CD4-positive, alpha-beta T cell treated with Interleukin-17A for 1 hour (primary cell): Measurements from ENCODE around the gene DNAH8.
A peak's percentile ranks its signal among the peaks of the same experiment; 100 is the strongest.
"Not testable (repeated sequence)": the region's sequence is repeated elsewhere in the genome, so short reads cannot be mapped to it uniquely, and the experiment has no call there.

Experiments used
- DNase-seq: peaks from one replicate; pipeline ENCODE4 v3.0.0-alpha.2; 2020

DNAH8 gene

GRCh38 chr6:38846844-38847243, 131.7 kb downstream of the DNAH8 start:
- no peak for DNase-seq

GRCh38 chr6:38847497-38847896, 132.4 kb downstream of the DNAH8 start:
- no peak for DNase-seq

DNA sequence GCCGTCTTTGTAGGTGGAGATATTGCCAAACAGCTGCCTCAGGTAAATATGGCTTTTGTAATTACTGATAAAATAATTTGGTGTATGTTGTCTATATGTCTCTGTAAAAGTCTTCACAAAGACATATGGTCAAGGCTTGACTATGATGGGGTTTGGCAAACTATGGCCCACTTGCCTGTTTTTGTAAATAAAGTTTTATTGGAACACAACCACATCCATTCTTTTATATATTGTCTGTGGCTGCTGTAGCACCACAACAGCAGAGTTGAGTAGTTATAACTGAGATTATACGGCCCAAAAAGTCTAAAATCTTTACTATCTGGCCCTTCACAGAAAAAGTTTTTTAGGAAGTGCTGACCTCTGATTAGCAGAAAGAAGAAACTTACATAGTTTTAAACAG, 133.6 kb downstream of the DNAH8 start:
- DNase-seq: no peak

DNA sequence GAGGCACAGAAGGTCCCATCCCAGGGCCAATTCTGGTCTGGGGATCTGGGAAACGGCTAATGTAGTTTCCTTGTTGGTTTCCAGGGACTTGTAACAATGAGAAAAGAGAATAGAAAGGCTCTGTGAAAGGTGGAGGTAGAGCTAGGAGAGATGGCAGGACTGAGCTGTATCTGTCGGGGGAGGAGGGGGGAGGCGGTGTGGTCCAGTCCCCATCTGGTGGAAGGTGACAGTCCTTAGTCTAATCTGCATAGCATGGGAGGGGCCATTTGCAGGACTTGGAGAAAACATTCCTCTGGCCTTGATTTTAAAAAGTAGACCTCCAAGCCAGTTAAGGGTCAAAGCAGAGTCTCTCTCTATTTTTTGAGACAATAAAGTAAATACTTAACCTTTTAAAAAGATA, 137.1 kb downstream of the DNAH8 start:
- DNase-seq: no peak

DNA sequence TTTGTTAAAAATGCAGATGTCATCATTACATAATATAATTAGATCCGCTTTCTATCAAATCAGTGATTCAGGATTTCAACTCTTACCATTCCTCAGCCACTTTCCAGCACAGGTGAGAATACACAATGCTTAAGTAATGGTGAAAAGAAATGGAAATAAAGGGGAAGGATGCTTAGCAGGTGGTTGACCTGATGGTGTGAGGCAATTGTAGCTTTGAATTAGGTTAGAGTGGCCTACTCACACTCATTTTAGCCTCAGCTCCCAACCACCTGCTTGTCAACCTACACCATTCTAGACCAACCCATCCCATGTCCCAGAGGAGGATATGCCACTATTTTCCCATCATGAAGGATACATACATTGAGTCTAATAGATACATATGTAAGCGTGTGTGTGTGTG, 138.1 kb downstream of the DNAH8 start:
- DNase-seq: no peak

DNA sequence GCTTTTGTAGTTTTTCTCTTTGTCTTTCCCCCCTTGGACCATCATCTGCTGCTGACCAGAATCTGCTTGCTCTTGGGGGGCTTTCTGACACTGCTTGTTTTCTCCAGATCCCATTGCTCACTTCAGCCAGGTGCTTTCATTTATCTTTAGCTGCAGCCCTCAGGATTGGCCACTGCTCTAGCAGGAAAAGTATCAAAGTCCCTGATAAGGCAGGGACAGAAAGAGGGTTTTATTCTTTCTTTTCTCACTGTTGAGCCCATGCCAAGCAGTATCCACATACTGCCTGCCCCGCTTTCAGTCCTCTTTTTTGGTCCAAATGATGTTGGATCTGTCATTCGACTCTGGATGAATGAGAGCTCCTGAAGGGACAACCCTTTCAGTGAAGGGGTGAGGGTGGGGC, 141.4 kb downstream of the DNAH8 start:
- no peak for DNase-seq

GRCh38 chr6:38857815-38858214, 142.7 kb downstream of the DNAH8 start:
- DNase-seq: no peak

DNA sequence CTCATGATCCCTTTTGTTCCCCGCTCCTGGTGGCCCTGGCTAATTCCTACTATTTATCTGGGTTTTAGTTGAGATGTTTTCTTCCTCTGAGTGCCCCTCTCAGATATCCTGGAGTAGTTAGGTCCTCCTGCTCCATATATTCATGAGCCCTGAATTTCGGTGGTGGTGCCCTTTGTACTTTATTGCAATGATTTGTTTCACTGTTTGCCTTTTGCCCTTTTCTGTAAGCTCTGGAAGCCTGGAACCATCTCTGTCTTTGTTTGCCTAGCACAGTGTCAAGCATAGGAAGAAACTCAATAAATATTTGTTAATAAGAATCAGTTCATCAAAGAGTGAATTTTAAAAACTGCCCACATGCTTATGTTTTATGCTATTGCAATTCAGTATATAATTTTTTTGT, 144.9 kb downstream of the DNAH8 start:
- DNase-seq: no peak

DNA sequence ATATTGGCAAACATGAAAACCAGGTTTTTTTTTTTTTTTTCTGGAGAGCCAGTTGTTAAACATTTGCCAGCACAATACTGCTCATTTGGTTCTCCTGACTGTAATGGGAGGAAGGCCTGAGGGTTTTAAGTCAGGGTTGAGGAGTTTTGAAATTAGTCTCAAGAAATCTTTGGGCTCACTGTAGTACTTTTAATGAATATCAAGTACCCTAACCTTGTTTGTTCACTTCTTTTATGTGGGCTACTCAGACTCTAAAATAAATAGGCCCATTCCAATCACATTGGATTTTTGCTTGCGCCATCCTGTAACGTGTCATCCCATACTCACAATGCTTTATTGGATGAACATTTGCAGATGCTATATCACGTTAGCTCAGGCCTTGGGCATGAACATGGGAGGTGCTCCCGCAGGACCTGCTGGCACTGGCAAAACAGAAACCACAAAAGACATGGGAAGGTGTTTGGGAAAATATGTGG, 146.9 kb downstream of the DNAH8 start:
- no peak for DNase-seq

DNA sequence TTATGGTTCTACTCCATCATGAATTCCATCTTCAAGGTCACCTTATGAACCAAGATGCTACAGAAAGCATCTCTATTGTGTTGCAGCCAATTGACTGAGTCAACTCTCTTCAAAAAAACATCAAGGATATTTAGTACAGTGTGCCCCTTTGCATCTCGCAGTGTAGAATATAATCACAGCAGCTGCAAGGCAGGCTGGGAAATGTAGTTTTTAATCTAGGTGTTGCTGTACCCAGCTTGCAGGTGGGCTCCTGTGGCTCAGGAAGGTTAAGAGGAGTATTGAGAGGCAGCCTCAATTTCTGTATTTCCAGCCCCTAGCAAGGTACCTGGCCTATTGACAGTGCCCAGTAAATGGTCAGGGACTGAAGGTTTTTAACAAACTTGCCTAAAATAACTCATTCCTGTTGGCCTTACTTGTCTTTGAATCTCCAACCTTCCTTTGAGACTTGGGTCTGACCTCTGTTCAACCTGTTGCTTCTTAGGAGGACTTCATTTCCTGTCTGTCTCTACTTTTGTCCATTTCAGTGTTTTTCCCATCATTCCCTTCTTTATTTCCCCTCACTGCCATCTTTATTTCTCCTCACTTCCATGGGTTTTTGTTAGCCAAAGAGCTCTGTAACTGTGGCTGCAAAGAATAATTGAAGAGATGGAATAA, 150.5 kb downstream of the DNAH8 start:
- DNase-seq: no peak

GRCh38 chr6:38867726-38868125, 152.6 kb downstream of the DNAH8 start:
- no peak for DNase-seq

DNA sequence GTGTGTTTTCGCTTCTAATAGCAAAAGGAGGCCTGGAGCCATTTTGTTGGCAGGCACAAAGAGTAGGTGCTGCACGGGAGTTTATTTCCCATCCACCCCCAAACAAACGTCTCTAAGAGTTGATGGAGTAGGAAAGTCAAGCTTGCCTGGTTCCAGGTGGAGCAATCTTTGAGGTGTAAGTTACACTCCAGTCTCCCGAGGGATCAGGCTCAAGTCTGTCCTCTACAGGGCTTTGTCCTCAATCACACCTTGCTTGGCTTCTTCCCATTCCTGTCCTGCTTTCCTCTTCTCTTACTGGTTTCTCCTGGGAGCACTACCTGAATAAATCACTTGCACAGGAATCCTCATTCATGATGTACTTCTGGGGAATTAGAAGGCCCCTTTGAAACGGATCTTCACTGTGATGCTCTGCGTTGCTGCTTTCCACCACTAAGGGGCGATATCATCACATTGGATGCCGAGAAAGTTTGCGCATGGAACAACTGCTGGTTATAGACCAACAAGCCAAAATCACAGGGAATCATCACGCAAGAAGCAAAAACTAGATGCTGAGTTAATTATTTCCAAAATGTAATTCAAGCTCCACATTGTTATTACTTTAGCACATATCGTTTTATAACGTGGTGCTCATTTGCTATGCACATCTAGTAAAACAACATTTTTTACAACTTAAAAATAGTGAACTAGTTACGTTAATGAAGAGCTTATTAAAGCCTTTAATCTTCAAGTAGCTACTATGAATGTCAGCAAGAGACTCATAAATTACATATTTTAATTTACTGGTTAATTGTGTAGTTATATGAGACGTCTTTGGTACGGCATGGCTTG, 156.8 kb downstream of the DNAH8 start:
- DNase-seq: peak; percentile 70

- DNase-seq: no peak
Measured at GRCh38 chr6:38873001-38873400, 157.9 kb downstream of the DNAH8 start.

DNA sequence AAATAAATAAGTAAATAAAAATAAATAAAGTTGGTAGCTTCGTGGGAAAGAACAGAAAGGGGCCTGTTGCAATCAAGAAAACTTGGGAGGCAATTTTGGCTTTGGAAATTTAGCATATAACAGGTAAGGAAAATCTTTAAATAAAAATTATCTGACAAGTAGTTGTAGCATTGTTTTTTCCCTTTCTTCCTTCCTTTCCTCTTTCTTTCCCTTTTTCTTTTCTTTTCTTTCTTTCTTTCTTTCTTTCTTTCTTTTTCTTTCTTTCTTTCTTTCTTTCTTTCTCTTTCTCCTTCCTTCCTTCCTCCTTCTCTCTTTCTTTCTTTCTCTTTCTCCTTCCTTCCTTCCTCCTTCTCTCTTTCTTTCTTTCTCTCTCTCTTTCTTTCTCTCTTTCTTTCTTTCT, 158.7 kb downstream of the DNAH8 start:
- DNase-seq: not testable (repeated sequence)

DNA sequence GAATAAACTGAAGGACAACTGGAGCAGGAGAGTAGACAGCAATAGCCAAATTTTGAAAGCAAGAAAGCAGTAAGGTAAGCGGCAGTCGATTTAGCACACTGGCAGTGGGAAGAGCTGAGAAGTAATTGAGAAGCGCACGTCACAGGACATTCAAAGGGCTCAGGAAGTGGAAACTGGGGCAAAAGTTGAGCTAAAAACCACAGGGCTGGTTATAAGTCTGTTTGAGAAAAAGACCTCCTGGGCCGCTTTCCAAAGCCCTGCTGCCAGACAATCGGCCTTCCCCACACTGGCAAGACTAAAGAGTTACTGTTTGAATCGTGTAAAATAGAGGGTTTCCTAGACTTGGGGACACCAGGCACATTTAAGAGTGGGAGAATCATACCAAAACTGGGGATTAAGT, 161.4 kb downstream of the DNAH8 start:
- DNase-seq: peak; percentile 75

DNA sequence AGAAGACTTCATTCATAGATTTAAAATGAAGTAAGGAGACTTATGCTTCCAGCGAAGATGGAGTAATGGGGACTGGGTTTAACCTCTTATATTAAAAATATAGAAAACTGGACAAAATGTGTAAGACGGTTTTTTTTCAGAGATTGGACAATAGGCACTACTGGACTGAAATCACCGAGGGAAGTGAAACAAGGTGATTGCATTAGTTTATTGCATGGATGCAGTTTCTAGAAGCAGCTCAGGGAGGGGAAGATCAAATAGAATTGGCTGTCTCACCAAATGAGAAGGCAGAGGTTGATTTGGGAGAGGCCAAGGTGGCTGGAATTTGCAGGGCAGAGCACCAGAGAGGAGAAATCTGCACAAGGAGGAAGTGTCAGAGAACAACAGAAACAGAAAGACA, 162.6 kb downstream of the DNAH8 start:
- DNase-seq: no peak

DNA sequence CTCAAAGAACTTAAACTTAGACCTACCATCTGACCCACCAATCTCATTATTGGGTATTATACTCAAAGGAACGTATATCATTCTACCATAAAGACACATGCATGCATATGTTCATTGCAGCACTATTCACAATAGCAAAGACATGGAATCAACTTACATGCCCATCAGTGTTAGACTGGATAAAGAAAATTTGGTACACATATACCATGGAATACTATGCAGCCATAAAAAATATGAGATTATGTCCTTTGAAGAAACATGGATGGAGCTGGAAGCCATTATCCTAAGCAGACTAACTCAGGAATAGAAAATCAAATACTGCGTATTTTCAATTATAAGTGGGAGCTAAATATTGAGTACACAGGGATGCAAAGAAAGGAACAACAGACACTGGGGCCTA, 167.0 kb downstream of the DNAH8 start:
- DNase-seq: no peak

- no peak for DNase-seq
Measured at GRCh38 chr6:38897507-38897906, 182.4 kb downstream of the DNAH8 start.

GRCh38 chr6:38901802-38902522, 186.9 kb downstream of the DNAH8 start:
- no peak for DNase-seq

DNA sequence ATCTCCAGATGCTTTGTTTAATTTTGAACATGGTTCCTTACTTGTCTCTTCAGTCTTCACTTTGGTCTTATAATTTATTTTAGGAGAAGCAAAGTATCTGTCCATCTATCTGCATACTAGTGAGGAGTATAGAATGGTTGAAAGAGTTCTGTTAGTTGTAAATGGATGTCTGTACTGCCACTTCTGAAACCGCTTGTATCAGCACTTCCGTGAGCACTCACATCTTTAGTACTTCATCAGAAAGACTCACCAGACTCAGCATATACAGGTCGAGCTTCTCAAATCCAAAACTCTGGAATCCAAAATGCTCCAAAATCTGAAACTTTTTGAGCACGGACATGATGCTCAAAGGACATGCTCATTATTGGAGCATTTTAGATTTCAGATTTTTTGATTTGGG, 191.5 kb downstream of the DNAH8 start:
- no peak for DNase-seq

DNA sequence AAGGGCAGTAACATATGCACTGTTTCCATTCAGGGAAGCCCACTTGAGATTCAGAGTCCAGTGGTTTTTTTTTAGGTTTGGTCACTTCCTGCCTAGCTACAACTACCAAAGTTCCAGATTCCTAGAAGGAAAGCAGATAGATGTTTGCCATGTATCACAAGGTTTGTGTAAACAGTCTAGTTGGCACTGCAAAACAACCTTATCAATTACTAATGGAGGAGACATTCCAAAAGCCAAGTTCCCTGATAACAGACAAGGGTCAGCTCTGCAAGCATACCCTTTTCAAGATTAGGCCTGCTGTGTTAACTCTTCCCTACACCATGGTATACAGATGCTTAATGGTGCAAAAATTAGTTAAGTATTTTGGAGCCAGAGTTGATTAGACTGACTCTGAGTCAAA, 192.2 kb downstream of the DNAH8 start:
- no peak for DNase-seq

DNA sequence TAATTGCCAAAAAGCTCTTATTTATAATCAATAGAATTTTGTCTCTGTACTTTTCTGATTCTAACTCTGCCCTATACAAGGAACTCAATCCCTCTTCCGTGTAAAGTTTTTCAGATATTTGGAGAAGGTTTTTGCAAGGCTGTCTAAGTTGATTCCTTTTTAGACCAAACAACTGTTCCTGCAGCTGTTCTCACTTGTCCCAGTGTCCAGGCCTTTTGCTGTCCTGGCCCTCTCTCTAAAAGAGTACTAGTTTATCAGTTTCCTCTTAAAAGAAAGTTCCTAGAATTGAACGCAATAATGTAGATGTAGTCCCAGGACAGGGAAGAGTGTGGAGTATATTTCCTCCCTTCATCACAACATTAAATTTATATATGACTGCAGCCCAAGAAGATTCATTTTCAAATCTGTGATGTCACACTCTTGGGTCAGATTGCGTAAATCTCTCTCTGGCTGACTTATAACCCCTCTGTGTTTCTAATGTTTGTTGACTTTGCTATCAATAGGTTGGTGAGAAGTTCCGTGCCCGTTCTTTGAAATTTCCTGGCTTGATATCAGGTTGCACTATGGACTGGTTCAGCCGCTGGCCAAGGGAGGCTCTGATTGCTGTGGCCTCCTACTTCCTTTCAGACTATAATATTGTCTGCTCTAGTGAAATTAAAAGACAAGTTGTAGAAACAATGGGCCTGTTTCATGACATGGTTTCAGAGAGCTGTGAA, 194.1 kb downstream of the DNAH8 start:
- no peak for DNase-seq

DNA sequence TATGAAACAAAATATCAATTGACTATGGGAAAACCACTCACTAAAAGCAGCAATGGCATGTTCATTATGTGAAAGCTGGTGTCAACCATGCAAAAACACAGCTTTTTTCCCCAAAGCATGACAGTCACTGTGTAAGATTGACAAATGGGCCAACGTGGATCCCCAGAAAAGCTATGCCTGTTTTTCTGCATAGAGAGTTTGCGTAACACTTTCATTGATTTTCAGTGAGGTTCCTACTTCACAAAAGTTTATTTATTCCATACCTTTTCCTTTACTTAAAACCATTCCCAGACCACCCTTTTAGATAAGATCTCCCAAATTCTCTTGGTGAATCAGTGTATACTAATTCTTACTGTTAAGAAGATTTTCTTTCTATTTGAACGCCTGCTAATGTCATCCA, 195.1 kb downstream of the DNAH8 start:
- no peak for DNase-seq
